Thoracic aorta (tissue), 2 donors: ENCODE results near the gene TRIM41. TPM values are rescaled to one million over a fixed set of nuclear protein-coding genes. Genes with fewer than 3 reads are reported as not detected.

Source experiments
- ATAC-seq: fragments of 150-250 bp; one replicate; pipeline ENCODE4 v1.8.0; 2017; ENCODE audit warnings: low read depth; ENCODE audit not compliant: insufficient number of reproducible peaks, low FRiP score
- DNase-seq: peaks from one replicate; pipeline ENCODE4 v3.0.0-alpha.2; 2020; ENCODE audit warnings: low spot score
- H3K27ac ChIP-seq, 2 donors: fragments of 200-600 bp; sonication (generic); 1 replicate in 1 of 2; 2 replicates in 1 of 2; pipeline ENCODE4 v1.5.1; 2016; ENCODE audit warnings: mild to moderate bottlenecking in 2 of 2, moderate library complexity in 2 of 2
- H3K27me3 ChIP-seq: fragments of 200-600 bp; sonication (generic); replicated peaks from 2 replicates; pipeline ENCODE4 v1.6.0; 2016; ENCODE audit warnings: mild to moderate bottlenecking; ENCODE audit not compliant: insufficient read depth
- H3K36me3 ChIP-seq: fragments of 200-600 bp; sonication (generic); one replicate; pipeline ENCODE4 v1.5.1; 2016
- H3K4me1 ChIP-seq, 2 donors: fragments of 200-600 bp; sonication (generic); 1 replicate in 1 of 2; 2 replicates in 1 of 2; pipeline versions ENCODE4 v1.5.1 to v1.6.0; 2016; ENCODE audit warnings: low read depth in 2 of 2, mild to moderate bottlenecking in 1 of 2; ENCODE audit not compliant: control insufficient read depth in 1 of 2
- H3K4me3 ChIP-seq: fragments of 200-600 bp; sonication (generic); 2 replicates; pipeline ENCODE4 v1.5.1; 2016; ENCODE audit warnings: mild to moderate bottlenecking
- H3K9me3 ChIP-seq: fragments of 200-600 bp; sonication (generic); 2 replicates; pipeline ENCODE4 v1.5.1; 2016
- total RNA-seq, 2 donors: library from RNA; depleted of rRNA; stranded (reverse); fragments of >200 nt; gene quantifications; one replicate each; pipeline versions ENCODE4 v1.1.0 to v1.2.3, GENCODE V29; 2016
- TF ChIP-seq, protein P1 (sequence below): fragments of 200-600 bp; sonication (generic); IDR thresholded peaks from one replicate; pipeline ENCODE4 v1.5.1; 2019; ENCODE audit warnings: antibody characterized with exemption

TRIM41 gene
- total RNA-seq, 2 donors from 2014 or later: 12.2 to 12.4 TPM

DNA sequence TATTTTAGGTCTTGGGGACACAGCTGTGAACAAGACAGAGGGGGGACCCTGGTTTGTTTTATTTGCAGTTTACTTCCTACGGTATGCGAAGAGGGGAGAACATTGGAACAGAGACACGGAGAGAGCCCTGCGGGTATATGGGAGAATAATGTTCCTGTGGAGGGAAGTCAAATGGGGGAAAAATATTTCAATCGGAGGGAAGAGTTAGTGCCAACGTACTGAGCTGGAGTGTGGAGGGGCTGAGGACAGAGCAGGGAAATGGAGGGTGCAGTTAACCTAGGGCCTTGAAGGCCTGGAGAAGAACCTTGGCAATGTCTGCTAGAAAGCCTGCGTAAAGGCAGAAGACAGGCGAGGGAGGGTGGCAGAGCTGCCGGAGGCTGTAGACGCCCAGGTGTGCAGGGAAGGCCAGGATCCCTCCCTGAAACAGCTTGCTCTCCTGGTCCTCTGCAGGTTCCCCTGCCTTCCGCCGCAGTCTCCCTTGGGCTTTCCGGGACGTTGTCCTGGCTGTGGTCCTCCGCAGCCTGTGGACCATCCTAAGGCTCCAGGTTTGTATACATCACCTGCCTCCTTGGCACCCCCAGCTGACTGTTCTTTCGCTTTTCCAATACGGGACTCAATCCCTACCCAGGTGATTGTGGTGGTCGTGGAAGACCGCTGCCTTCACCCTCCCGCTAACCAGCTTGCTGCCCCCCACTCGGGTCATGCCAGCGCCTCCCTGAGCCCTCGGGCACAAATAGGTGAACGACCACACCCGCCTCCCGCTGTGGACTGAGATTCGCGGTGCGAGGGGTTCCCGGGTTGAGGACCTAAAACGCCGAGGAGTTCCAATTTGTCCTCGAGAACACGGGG lies 22.6 kb downstream of the TRIM41 start:
- Histone ChIP-seq H3K36me3 (peaks cover 12% of the 10 kb centered on the region), H3K4me1 (peaks cover 33 to 71% of the 10 kb centered on the region in 2 donors), H3K27me3 (no peaks in the 10 kb centered on the region), H3K9me3 (no peaks in the 10 kb centered on the region), H3K27ac (peak overlapping the region; percentile 96 to 99), H3K4me3 (peak overlapping the region; percentile 76)
- ATAC-seq: no peak
- TF ChIP-seq, protein P1, sequence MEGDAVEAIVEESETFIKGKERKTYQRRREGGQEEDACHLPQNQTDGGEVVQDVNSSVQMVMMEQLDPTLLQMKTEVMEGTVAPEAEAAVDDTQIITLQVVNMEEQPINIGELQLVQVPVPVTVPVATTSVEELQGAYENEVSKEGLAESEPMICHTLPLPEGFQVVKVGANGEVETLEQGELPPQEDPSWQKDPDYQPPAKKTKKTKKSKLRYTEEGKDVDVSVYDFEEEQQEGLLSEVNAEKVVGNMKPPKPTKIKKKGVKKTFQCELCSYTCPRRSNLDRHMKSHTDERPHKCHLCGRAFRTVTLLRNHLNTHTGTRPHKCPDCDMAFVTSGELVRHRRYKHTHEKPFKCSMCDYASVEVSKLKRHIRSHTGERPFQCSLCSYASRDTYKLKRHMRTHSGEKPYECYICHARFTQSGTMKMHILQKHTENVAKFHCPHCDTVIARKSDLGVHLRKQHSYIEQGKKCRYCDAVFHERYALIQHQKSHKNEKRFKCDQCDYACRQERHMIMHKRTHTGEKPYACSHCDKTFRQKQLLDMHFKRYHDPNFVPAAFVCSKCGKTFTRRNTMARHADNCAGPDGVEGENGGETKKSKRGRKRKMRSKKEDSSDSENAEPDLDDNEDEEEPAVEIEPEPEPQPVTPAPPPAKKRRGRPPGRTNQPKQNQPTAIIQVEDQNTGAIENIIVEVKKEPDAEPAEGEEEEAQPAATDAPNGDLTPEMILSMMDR: no peak
- no peak for DNase-seq

DNA sequence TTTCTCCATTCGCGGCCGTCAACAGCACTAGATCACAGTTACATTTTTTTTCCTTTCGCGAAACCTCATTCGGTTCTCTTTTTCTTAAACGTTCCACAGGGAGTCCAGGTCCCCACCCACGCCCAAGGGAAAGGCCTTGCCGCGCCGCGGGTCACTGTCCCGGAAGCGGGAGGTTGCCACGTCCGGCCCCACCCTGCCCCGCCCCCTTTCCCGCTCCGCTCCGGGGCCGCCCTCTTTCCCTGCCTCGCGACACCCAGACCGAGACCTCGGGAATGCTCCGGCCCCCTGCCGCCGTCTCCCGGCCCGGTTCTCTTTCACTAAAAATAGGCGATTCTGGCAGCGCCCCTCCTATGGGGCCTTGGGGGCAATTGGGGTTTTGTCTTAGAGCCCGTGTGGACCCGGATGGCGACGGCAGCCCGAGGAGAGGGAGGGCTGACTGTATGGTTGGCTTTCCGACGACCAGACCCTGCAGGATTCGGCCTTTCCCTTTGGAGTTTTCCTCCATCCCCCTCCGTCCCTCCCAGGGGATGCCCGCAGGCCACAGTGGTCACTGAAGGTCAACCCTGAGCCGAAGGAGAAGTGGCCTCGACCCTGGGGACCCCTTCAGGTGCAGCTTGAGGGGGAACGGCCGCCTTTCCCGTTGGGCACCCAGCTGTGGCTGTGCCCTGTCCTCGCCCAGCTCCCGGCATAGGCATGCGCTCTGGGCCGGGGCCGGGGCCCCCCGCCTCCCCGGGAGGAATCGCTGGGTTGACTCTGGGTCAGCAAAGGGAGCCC lies 23.4 kb downstream of the TRIM41 start:
- TF ChIP-seq, protein P1: no peak
- peak; percentile 55 for DNase-seq
- peak; percentile 54 for ATAC-seq
- Histone ChIP-seq H3K27me3 (no peaks in the 10 kb centered on the region), H3K4me1 (peaks cover 33 to 71% of the 10 kb centered on the region in 2 donors), H3K4me3 (peak overlapping the region; percentile 76), H3K9me3 (no peaks in the 10 kb centered on the region), H3K36me3 (peaks cover 4% of the 10 kb centered on the region), H3K27ac (peak overlapping the region; percentile 96 to 99)

DNA sequence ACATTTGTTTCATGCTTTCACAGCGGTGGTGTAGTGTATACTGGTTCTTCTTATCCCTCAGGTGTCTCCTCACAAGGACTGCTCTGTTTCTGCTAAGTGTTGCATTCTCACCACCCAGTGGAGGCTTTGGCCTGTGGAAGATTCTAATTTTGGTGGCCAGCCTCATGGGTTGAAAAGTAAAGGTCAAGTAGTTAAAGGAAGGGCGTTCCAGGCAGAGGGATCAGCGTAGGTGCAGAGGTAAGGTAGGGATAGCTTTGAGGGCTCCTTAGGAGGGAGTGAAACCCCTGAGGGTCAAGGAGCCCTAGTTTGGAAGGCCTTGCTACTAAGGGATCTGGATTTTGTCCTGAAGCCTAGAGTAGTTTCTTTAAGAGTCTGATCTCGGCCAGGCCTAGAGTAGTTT lies 25.2 kb downstream of the TRIM41 start:
- Histone ChIP-seq H3K36me3 (no peaks in the 10 kb centered on the region), H3K27me3 (no peaks in the 10 kb centered on the region), H3K4me1 (peaks cover 24 to 72% of the 10 kb centered on the region in 2 donors), H3K9me3 (no peaks in the 10 kb centered on the region), H3K4me3 (peak overlapping the region; percentile 76), H3K27ac (peak overlapping the region; percentile 68 to 99)
- TF ChIP-seq, protein P1: no peak
- ATAC-seq: no peak
- DNase-seq: no peak

DNA sequence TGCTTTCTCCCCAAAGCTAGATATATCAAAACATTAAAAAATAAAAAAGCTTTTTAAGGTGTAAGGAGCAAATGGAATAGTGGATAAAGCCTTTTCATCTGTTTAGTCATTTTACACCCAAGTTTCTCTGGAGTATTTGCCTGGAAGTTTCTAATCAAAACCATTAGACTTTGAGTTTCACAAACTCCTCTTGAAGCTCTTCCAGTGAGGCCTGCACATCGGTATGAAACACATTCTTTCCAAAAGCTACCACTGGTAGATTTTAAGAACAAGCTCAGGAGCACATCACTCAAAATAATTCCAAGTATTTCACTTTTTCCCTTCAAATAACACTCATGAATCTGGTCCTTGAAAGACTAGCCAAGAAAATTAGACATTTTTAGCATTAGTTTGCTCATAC lies 32.2 kb downstream of the TRIM41 start:
- DNase-seq (no peak), ATAC-seq (no peak)
- Histone ChIP-seq H3K27me3 (no peaks in the 10 kb centered on the region), H3K9me3 (no peaks in the 10 kb centered on the region), H3K36me3 (peaks cover 6% of the 10 kb centered on the region), H3K27ac (no peak overlapping the region), H3K4me3 (no peak overlapping the region), H3K4me1 (peaks cover 47 to 86% of the 10 kb centered on the region in 2 donors)
- TF ChIP-seq, protein P1: no peak
